H1 (cell line): ENCODE measurements around the gene OPHN1. TPM values are rescaled to one million over a fixed set of nuclear protein-coding genes. Genes with fewer than 3 reads are reported as not detected.

Experiments used
- CTCF ChIA-PET: fragments of 300-600 bp; sonication (Branson Sonifier 250); formaldehyde crosslinking; loops from one replicate; lab custom pipeline; 2021; ENCODE audit not compliant: partially characterized antibody; lab: Charles Lee
- POLR2A ChIA-PET: fragments of 300-600 bp; sonication (Branson Sonifier 250); formaldehyde crosslinking; loops from one replicate; lab custom pipeline; 2021; ENCODE audit warnings: inconsistent platforms; ENCODE audit not compliant: partially characterized antibody; lab: Charles Lee
- DNase-seq, 2 experiments: peaks; one replicate each; pipeline versions ENCODE4 v3.0.0 to v3.0.0-alpha.2; 2010 to 2022; ENCODE audit warnings: low spot score in 2 of 2, low read depth in 1 of 2, mixed read lengths in 1 of 2
- FAIRE-seq: peaks from 2 replicates; lab custom pipeline; 2011; peaks lifted over from hg19 to GRCh38; lab: Jason Lieb, UNC
- H2AFZ ChIP-seq: 2 replicates; pipeline ENCODE4 v1.8.1; 2012; ENCODE audit warnings: low read length, inconsistent platforms
- H2AK5ac ChIP-seq: 2 replicates; pipeline ENCODE4 v1.6.1; 2013; ENCODE audit warnings: low read depth, low read length
- H2BK120ac ChIP-seq: replicated peaks from 2 replicates; pipeline ENCODE3; 2013; ENCODE audit warnings: low read depth, low read length, inconsistent platforms
- H2BK12ac ChIP-seq: 2 replicates; pipeline ENCODE4 v1.6.1; 2013; ENCODE audit warnings: low read depth, low read length
- H2BK15ac ChIP-seq: 2 replicates; pipeline ENCODE4 v1.6.1; 2013; ENCODE audit warnings: low read length
- H2BK20ac ChIP-seq: 2 replicates; pipeline ENCODE4 v1.6.1; 2013; ENCODE audit warnings: low read length
- H2BK5ac ChIP-seq: 2 replicates; pipeline ENCODE4 v1.6.1; 2013; ENCODE audit warnings: low read depth, low read length
- H3K14ac ChIP-seq: 2 replicates; pipeline ENCODE4 v1.6.1; 2013; ENCODE audit warnings: inconsistent platforms; ENCODE audit not compliant: insufficient read length
- H3K18ac ChIP-seq: 2 replicates; pipeline ENCODE4 v1.6.1; 2013; ENCODE audit warnings: low read length; ENCODE audit errors: extremely low read depth
- H3K23ac ChIP-seq: 2 replicates; pipeline ENCODE4 v1.6.1; 2013; ENCODE audit warnings: inconsistent platforms; ENCODE audit not compliant: insufficient read length
- H3K23me2 ChIP-seq: 2 replicates; pipeline ENCODE4 v1.6.1; 2013; ENCODE audit warnings: low read depth, low read length
- H3K27ac ChIP-seq: 2 replicates; pipeline ENCODE4 v1.6.1; 2011; ENCODE audit warnings: low read depth, low read length, inconsistent platforms
- H3K27me3 ChIP-seq, 4 experiments: replicated peaks in 1 of 4; 1 replicate in 1 of 4; 2 replicates in 3 of 4; pipeline versions ENCODE4 v1.6.1 to v1.8.1; 2011 to 2013; ENCODE audit warnings: low read length in 3 of 4, mild to moderate bottlenecking in 3 of 4, inconsistent platforms in 2 of 4, mixed read lengths in 2 of 4, moderate library complexity in 1 of 4; ENCODE audit not compliant: control insufficient read depth in 3 of 4, insufficient read depth in 3 of 4; ENCODE audit errors: extremely low read depth in 1 of 4
- H3K36me3 ChIP-seq, 4 experiments: 2 replicates each; pipeline versions ENCODE4 v1.6.1 to v1.8.1; 2011 to 2013; ENCODE audit warnings: mild to moderate bottlenecking in 4 of 4, low read length in 3 of 4, moderate library complexity in 2 of 4, control low read depth in 1 of 4, inconsistent platforms in 1 of 4; ENCODE audit not compliant: insufficient read depth in 4 of 4, control insufficient read depth in 2 of 4
- H3K4ac ChIP-seq: replicated peaks from 2 replicates; pipeline ENCODE3; 2013; ENCODE audit warnings: low read length, low read depth, mixed read lengths, inconsistent platforms; ENCODE audit not compliant: insufficient read length
- H3K4me1 ChIP-seq, 4 experiments: replicated peaks in 1 of 4; 1 replicate in 1 of 4; 2 replicates in 3 of 4; pipeline versions ENCODE4 v1.6.1 to v1.8.1; 2011 to 2013; ENCODE audit warnings: low read length in 3 of 4, inconsistent platforms in 2 of 4, mixed read lengths in 1 of 4; ENCODE audit not compliant: insufficient read depth in 4 of 4, control insufficient read depth in 3 of 4
- H3K4me2 ChIP-seq, 2 experiments: 2 replicates each; pipeline versions ENCODE4 v1.6.1 to v1.8.1; 2011 to 2013; ENCODE audit warnings: low read depth in 2 of 2, low read length in 2 of 2, control low read depth in 1 of 2, inconsistent platforms in 1 of 2, mild to moderate bottlenecking in 1 of 2; ENCODE audit not compliant: insufficient read depth in 1 of 2
- H3K4me3 ChIP-seq, 4 experiments: fragments of 200-600, 300-600 bp in 1 of 4; sonication (generic), shearing (Covaris generic), sonication (Bioruptor Twin) in 1 of 4; 2 replicates each; pipeline versions ENCODE4 v1.5.1 to v1.8.1; 2011 to 2016; ENCODE audit warnings: low read length in 4 of 4, low read depth in 3 of 4, control low read depth in 2 of 4, inconsistent platforms in 2 of 4, mild to moderate bottlenecking in 2 of 4, mixed read lengths in 1 of 4, moderate library complexity in 1 of 4; ENCODE audit not compliant: insufficient read depth in 2 of 4; ENCODE audit errors: extremely low read depth in 1 of 4
- H3K56ac ChIP-seq: replicated peaks from 2 replicates; pipeline ENCODE3; 2013; ENCODE audit warnings: low read depth, mild to moderate bottlenecking, mixed read lengths, low read length, inconsistent platforms; ENCODE audit not compliant: insufficient read length
- H3K79me1 ChIP-seq: 2 replicates; pipeline ENCODE4 v1.6.1; 2013; ENCODE audit warnings: low read depth, low read length, control low read depth
- H3K79me2 ChIP-seq, 2 experiments: 2 replicates each; pipeline versions ENCODE4 v1.6.1 to v1.8.1; 2012 to 2013; ENCODE audit warnings: low read length in 2 of 2, mild to moderate bottlenecking in 2 of 2, inconsistent platforms in 1 of 2; ENCODE audit not compliant: insufficient read depth in 2 of 2, control insufficient read depth in 1 of 2
- H3K9ac ChIP-seq, 4 experiments: replicated peaks in 1 of 4; 1 replicate in 1 of 4; 2 replicates in 3 of 4; pipeline versions ENCODE4 v1.6.1 to v1.8.1; 2011 to 2013; ENCODE audit warnings: low read depth in 3 of 4, low read length in 3 of 4, control low read depth in 2 of 4, mild to moderate bottlenecking in 2 of 4, moderate library complexity in 2 of 4, inconsistent platforms in 1 of 4; ENCODE audit errors: extremely low read depth in 1 of 4
- H3K9me3 ChIP-seq, 2 experiments: 2 replicates each; pipeline versions ENCODE4 v1.6.1 to v1.8.1; 2012 to 2013; ENCODE audit warnings: mild to moderate bottlenecking in 2 of 2, moderate library complexity in 2 of 2, control low read depth in 1 of 2, inconsistent platforms in 1 of 2, low read depth in 1 of 2, low read length in 1 of 2, mixed read lengths in 1 of 2; ENCODE audit not compliant: insufficient read depth in 2 of 2
- H4K20me1 ChIP-seq, 2 experiments: replicated peaks in 1 of 2; 2 replicates each; pipeline versions ENCODE3 to v1.8.1; 2011 to 2013; ENCODE audit warnings: inconsistent platforms in 2 of 2, low read length in 2 of 2, mild to moderate bottlenecking in 1 of 2; ENCODE audit not compliant: insufficient read depth in 2 of 2, control insufficient read depth in 1 of 2
- H4K5ac ChIP-seq: 2 replicates; pipeline ENCODE4 v1.6.1; 2013; ENCODE audit warnings: low read length, low read depth, mixed read lengths, inconsistent platforms; ENCODE audit not compliant: insufficient read length
- H4K8ac ChIP-seq: 2 replicates; pipeline ENCODE4 v1.8.0; 2013; ENCODE audit warnings: mild to moderate bottlenecking, moderate library complexity, low read length, inconsistent platforms; ENCODE audit not compliant: insufficient read depth; ENCODE audit errors: extremely low read depth
- H4K91ac ChIP-seq: replicated peaks from 2 replicates; pipeline ENCODE3; 2013; ENCODE audit warnings: low read length, mixed read lengths, inconsistent platforms; ENCODE audit not compliant: insufficient read length
- ATF2 ChIP-seq: IDR thresholded peaks from 2 replicates; pipeline ENCODE4 v1.6.1; 2012; ENCODE audit warnings: low read length, inconsistent platforms
- BCL11A ChIP-seq, 2 experiments: IDR thresholded peaks; one replicate each; pipeline ENCODE4 v1.6.1; 2011; ENCODE audit warnings: low read depth in 2 of 2, low read length in 2 of 2, mild to moderate bottlenecking in 2 of 2
- CBX8 ChIP-seq: fragments of 300-800, 300-1000 bp; sonication (generic); IDR thresholded peaks from 2 replicates; pipeline ENCODE4 v1.7.1; 2016; ENCODE audit warnings: low read depth, low read length, borderline replicate concordance
- GABPA ChIP-seq: IDR thresholded peaks from 2 replicates; pipeline ENCODE4 v1.6.1; 2011; ENCODE audit warnings: mild to moderate bottlenecking, low read length, moderate library complexity, borderline replicate concordance; ENCODE audit not compliant: insufficient read depth
- MAFK ChIP-seq: IDR thresholded peaks from 2 replicates; pipeline ENCODE4 v1.6.1; 2012; ENCODE audit warnings: low read depth, mild to moderate bottlenecking, improper control_type of control experiment, low read length
- NANOG ChIP-seq: IDR thresholded peaks from 2 replicates; pipeline ENCODE4 v1.6.1; 2011; ENCODE audit warnings: low read length, low read depth, mild to moderate bottlenecking, inconsistent platforms; ENCODE audit not compliant: insufficient read depth, poor library complexity, severe bottlenecking
- RNF2 ChIP-seq: fragments of 200-900, 300-1000 bp; sonication (generic); IDR thresholded peaks from 2 replicates; pipeline ENCODE4 v1.7.1; 2016; ENCODE audit warnings: borderline replicate concordance, low read depth, mild to moderate bottlenecking, antibody characterized with exemption, low read length; ENCODE audit not compliant: poor library complexity, severe bottlenecking; ENCODE audit errors: missing control alignments
- RXRA ChIP-seq: IDR thresholded peaks from 2 replicates; pipeline ENCODE4 v1.6.1; 2011; ENCODE audit warnings: low read depth, mild to moderate bottlenecking, low read length, moderate library complexity; ENCODE audit not compliant: insufficient read depth
- SIN3A ChIP-seq, 2 experiments: IDR thresholded peaks in 1 of 2; conservative IDR thresholded peaks in 1 of 2; 2 replicates each; pipeline ENCODE4 v1.6.1; 2011 to 2012; ENCODE audit warnings: low read length in 2 of 2, improper control_type of control experiment in 1 of 2, low read depth in 1 of 2, mild to moderate bottlenecking in 1 of 2
- SIRT6 ChIP-seq: IDR thresholded peaks from one replicate; pipeline ENCODE4 v1.7.1; 2012; ENCODE audit warnings: low read length, inconsistent platforms
- SP4 ChIP-seq: IDR thresholded peaks from 2 replicates; pipeline ENCODE4 v1.6.1; 2012; ENCODE audit warnings: low read length, inconsistent platforms
- YY1 ChIP-seq: IDR thresholded peaks from 2 replicates; pipeline ENCODE4 v1.6.1; 2011; ENCODE audit warnings: low read depth, mild to moderate bottlenecking, low read length
- polyA plus RNA-seq, 7 experiments: library from polyadenylated mRNA; depleted of rRNA in 3 of 7; stranded (reverse) in 5 of 7; unstranded in 2 of 7; fragments of >200 nt in 5 of 7; fragments of 200-250 nt in 2 of 7; gene quantifications; 1 replicate in 5 of 7; 2 replicates in 1 of 7; 4 replicates in 1 of 7; pipeline versions ENCODE4 v1.2.1 to v1.2.3, GENCODE V29; 2011 to 2013; ENCODE audit warnings: missing spikeins in 2 of 7, mixed read lengths in 2 of 7
- total RNA-seq: library from RNA; stranded (reverse); fragmentation: NEBNext Ultra II Directional; extraction: Animal tissue kit (Norgen Biotek cat#: 25700); gene quantifications from 2 replicates; pipeline ENCODE4 v1.2.1, GENCODE V29; 2021

Gene OPHN1
- total and polyA plus RNA-seq, 2 of the 8 experiments (the other 6 are each of a cell fraction or from before 2014, with no cell fraction given) = 1.2 to 3.5 TPM

GRCh38 chrX:68422478-68422877 is 10.8 kb downstream of the OPHN1 start:
- no peaks in the 10 kb centered on the region for H3K79me2 ChIP-seq
- H2AFZ ChIP-seq = no peak overlapping the region
- H2BK15ac ChIP-seq = no peak overlapping the region
- no peak overlapping the region for H3K23ac ChIP-seq
- H3K4me1 ChIP-seq = no peaks in the 10 kb centered on the region
- no peaks in the 10 kb centered on the region for H4K20me1 ChIP-seq
- TF ChIP-seq RXRA = no peak
- no peak for TF ChIP-seq SIN3A (conservative IDR thresholded peaks at IDR 0.05 in 1 of 2, IDR thresholded peaks at IDR 0.05 in 1 of 2; ENCODE audit: low read depth in 1 of 2, low read length in 2 of 2)
- no peak for TF ChIP-seq MAFK
- TF ChIP-seq BCL11A (IDR thresholded peaks at IDR 0.05; ENCODE audit: low read depth in 2 of 2, low read length in 2 of 2) = no peak
- no peak for TF ChIP-seq GABPA
- no peak for TF ChIP-seq SIRT6
- no peak for TF ChIP-seq SP4
- TF ChIP-seq NANOG = no peak
- no peak for TF ChIP-seq YY1
- no peak for TF ChIP-seq ATF2
- no peak for TF ChIP-seq RNF2
- no peak for TF ChIP-seq CBX8
- FAIRE-seq (no peak), DNase-seq (no peak)
- ChIA-PET POLR2A (interaction anchor here (1.3 to 2.4 kb wide), 2 partner anchors 11 kb away, joined by 3 to 8 read pairs; partner anchors contain the start of gene OPHN1), CTCF (no interaction called here)
- H3K18ac ChIP-seq = no peak overlapping the region
- H3K23me2 ChIP-seq = no peaks in the 10 kb centered on the region
- H2BK5ac ChIP-seq = no peak overlapping the region
- H3K9ac ChIP-seq = no peak overlapping the region
- H3K14ac ChIP-seq = no peak overlapping the region
- H2BK20ac ChIP-seq = no peak overlapping the region
- no peak overlapping the region for H3K27ac ChIP-seq
- no peak overlapping the region for H2AK5ac ChIP-seq
- H3K4ac ChIP-seq = no peak overlapping the region
- no peak overlapping the region for H2BK120ac ChIP-seq
- no peak overlapping the region for H3K4me3 ChIP-seq
- H3K56ac ChIP-seq = no peak overlapping the region
- no peak overlapping the region for H2BK12ac ChIP-seq
- H3K79me1 ChIP-seq = no peaks in the 10 kb centered on the region
- no peaks in the 10 kb centered on the region for H3K27me3 ChIP-seq
- H3K36me3 ChIP-seq = no peaks in the 10 kb centered on the region
- no peak overlapping the region for H4K5ac ChIP-seq
- H3K4me2 ChIP-seq = no peak overlapping the region
- no peaks in the 10 kb centered on the region for H3K9me3 ChIP-seq
- no peak overlapping the region for H4K8ac ChIP-seq
- no peak overlapping the region for H4K91ac ChIP-seq
